Measurements from ENCODE around the gene SERF2. TPM values are rescaled to one million over a fixed set of nuclear protein-coding genes. Genes with fewer than 3 reads are reported as not detected.

Gene SERF2
- total and polyA plus RNA-seq, 10 of the 15 experiments (the other 5 are each of a cell fraction or from before 2014, with no cell fraction given), result 464 to 4,159 (median 1,014) TPM

- in situ Hi-C loops (cut with MboI) (loop anchor here (25.0 kb wide), 1 partner anchor 1513 kb away; the partner anchor contains the start of genes GANC and TMEM87A), intact Hi-C loops (cut with micrococcal nuclease; ENCODE audit: unreplicated experiment) (loop anchor here (5.0 kb wide), 1 partner anchor 52 kb away; the partner anchor contains the start of gene WDR76)
- TF ChIP-seq MAX (IDR thresholded peaks at IDR 0.05; ENCODE audit: low read depth, low read length) (0 out of 2 replicates have a peak, but pooled peaks have one; percentile 0), CTCF (IDR thresholded peaks at IDR 0.05 in 2 of 3, conservative IDR thresholded peaks at IDR 0.05 in 1 of 3; ENCODE audit: control insufficient read depth in 2 of 3, extremely low read depth in 1 of 3, insufficient read depth in 1 of 3, low read depth in 3 of 3, low read length in 3 of 3) (peak in 2 of 3 experiments; percentile 20 to 30; a peak in 2 of 6 replicates), POU2F2 (IDR thresholded peaks at IDR 0.05; ENCODE audit: borderline replicate concordance, low read depth, low read length) (no peak), POLR2AphosphoS2 (IDR thresholded peaks at IDR 0.05; ENCODE audit: low read depth, low read length) (0 out of 2 replicates have a peak, but pooled peaks have one; percentile 18)
- H3K9me3 ChIP-seq (replicated peaks; ENCODE audit: control insufficient read depth, insufficient read depth, low read length), result no peaks in the 10 kb centered on the region; the same call in 2 of the 3 replicates
- H2AFZ ChIP-seq (ENCODE audit: control insufficient read depth, low read depth, low read length), result no peak overlapping the region
- H3K27me3 ChIP-seq (replicated peaks in 1 of 2; ENCODE audit: control insufficient read depth in 2 of 2, insufficient read depth in 2 of 2, low read length in 1 of 2), result no peaks in the 10 kb centered on the region
- H3K4me1 ChIP-seq (ENCODE audit: control insufficient read depth, insufficient read depth, low read length), result peaks cover 16% of the 10 kb centered on the region
- peak overlapping the region; percentile 78 for H3K4me3 ChIP-seq
- CTCF ChIA-PET, result interaction anchor here (0.7 to 5.8 kb wide), 8 partner anchors 10 to 34 kb away, joined by 3 to 72 read pairs (median 6); partner anchors contain the start of gene SERF2
- POLR2A ChIA-PET, result interaction anchor here (0.7 to 4.4 kb wide), 9 partner anchors 13 to 513 kb away, joined by 3 to 58 read pairs (median 10); partner anchors contain the start of genes GOLM2, HYPK, MFAP1 and SERF2
- no peaks in the 10 kb centered on the region for H4K20me1 ChIP-seq (ENCODE audit: control insufficient read depth, insufficient read depth)
- FAIRE-seq (no peak), DNase-seq (ENCODE audit: low read depth, low spot score) (no peak), ATAC-seq (no peak)
- 6% methylated on average over 1 of the region's 1 CpG for WGBS (ENCODE audit: insufficient coverage, insufficient replicate concordance, low lambda C conversion rate, missing lambda C conversion rate)
- peak overlapping the region; percentile 57 for H3K27ac ChIP-seq (ENCODE audit: control insufficient read depth, insufficient read depth)
- peaks cover 9 to 18% of the 10 kb centered on the region in 2 experiments for H3K36me3 ChIP-seq (ENCODE audit: control insufficient read depth in 2 of 2, insufficient read depth in 2 of 2, low read length in 1 of 2)
- H3K4me2 ChIP-seq (ENCODE audit: control insufficient read depth, insufficient read depth), result peak overlapping the region; percentile 100; the same call in 1 of the 2 replicates
- H3K79me2 ChIP-seq (ENCODE audit: control insufficient read depth, insufficient read depth, low read length), result no peaks in the 10 kb centered on the region
- BruUV-seq (replicated peaks), result TSS peak; percentile 49
- RAD21 ChIA-PET (ENCODE audit: unreplicated experiment), result interaction anchor here (1.9 to 3.5 kb wide), 8 partner anchors 13 to 56 kb away, joined by 5 to 54 read pairs (median 12); partner anchors contain the start of genes HYPK, MFAP1, SERF2 and SERINC4
- SMC1A ChIA-PET (ENCODE audit: uncharacterized antibody, unreplicated experiment), result interaction anchor here (0.9 to 14.9 kb wide), 4 partner anchors 17 to 33 kb away, joined by 3 to 129 read pairs (median 20); partner anchors contain the start of gene SERF2
- H3K9ac ChIP-seq (ENCODE audit: control insufficient read depth, insufficient read depth, low read length), result peak overlapping the region; percentile 79; the same call in 1 of the 2 replicates
Observed at GRCh38 chr15:43775411-43775965, 16.6 kb upstream of the SERF2 start.
